Adrenal gland (tissue), 12 donors: ENCODE data around the gene SPATC1L. TPM values are rescaled to one million over a fixed set of nuclear protein-coding genes. Genes with fewer than 3 reads are reported as not detected.

Experiments used
- DNase-seq, 7 donors: peaks; one replicate each; pipeline ENCODE4 v3.0.0-alpha.2; 2019 to 2020
- H3K27ac ChIP-seq, 5 donors: fragments of 200-600 bp; sonication (generic) in 4 of 5; 1 replicate in 3 of 5; 2 replicates in 2 of 5; pipeline versions ENCODE4 v1.5.1 to v1.8.0; 2016 to 2020; ENCODE audit warnings: mild to moderate bottlenecking in 1 of 5
- H3K27me3 ChIP-seq: fragments of 200-600 bp; 2 replicates; pipeline ENCODE4 v1.8.0; 2021
- H3K36me3 ChIP-seq, 2 donors: fragments of 200-600 bp; replicated peaks in 1 of 2; 1 replicate in 1 of 2; 2 replicates in 1 of 2; pipeline versions ENCODE4 v1.5.1 to v1.8.0; 2018 to 2022
- H3K4me1 ChIP-seq, 2 donors: fragments of 200-600 bp; replicated peaks in 1 of 2; 1 replicate in 1 of 2; 2 replicates in 1 of 2; pipeline versions ENCODE4 v1.5.1 to v1.8.0; 2018 to 2021
- H3K4me3 ChIP-seq, 4 donors: fragments of 200-600 bp; sonication (generic) in 3 of 4; one replicate each; pipeline ENCODE4 v1.5.1; 2016 to 2018
- H3K9me3 ChIP-seq, 3 donors: fragments of 200-600 bp; sonication (generic) in 1 of 3; replicated peaks in 1 of 3; 1 replicate in 2 of 3; 2 replicates in 1 of 3; pipeline versions ENCODE4 v1.5.1 to v1.8.0; 2016 to 2021
- CTCF ChIP-seq, 6 experiments: fragments of 450-650 bp in 4 of 6; fragments of 200-600 bp in 2 of 6; sonication (generic) in 1 of 6; IDR thresholded peaks; 1 replicate in 5 of 6; 2 replicates in 1 of 6; pipeline versions ENCODE4 v1.5.1 to v1.8.0; 2016 to 2021; ENCODE audit warnings: antibody characterized with exemption in 6 of 6, mild to moderate bottlenecking in 2 of 6, moderate library complexity in 1 of 6
- POLR2A ChIP-seq, 2 donors: fragments of 450-650 bp; IDR thresholded peaks; one replicate each; pipeline ENCODE4 v1.6.1; 2017; ENCODE audit warnings: antibody characterized with exemption in 2 of 2, mild to moderate bottlenecking in 2 of 2, moderate library complexity in 1 of 2
- WGBS, 4 donors: extraction: QIAGEN DNeasy Blood & Tissue Kit in 2 of 4; methylation state at CpG; one replicate each; pipeline versions ENCODE4 v1.1.5 to v1.1.7; 2013 to 2017; 5-methylcytosine and 5-hydroxymethylcytosine counted together
- intact Hi-C, 2 donors: fragments of 100-400 bp; cut with DNase I; formaldehyde crosslinking; loops; one replicate each; pipeline versions ENCODE4 v1.14.1 to v1.15.0; 2022 to 2023
- polyA plus RNA-seq, 3 donors: library from polyadenylated mRNA; stranded (reverse); fragments of 200-250 nt in 2 of 3; fragments of 350-450 nt in 1 of 3; fragmentation: Illumina TruSeq in 1 of 3; extraction: RNeasy Lipid Tissue Mini Kit (QIAGEN cat#74804) in 1 of 3; gene quantifications; one replicate each; pipeline ENCODE4 v1.2.3, GENCODE V29; 2013 to 2014
- total RNA-seq, 9 donors: library from RNA; depleted of rRNA in 4 of 9; stranded (reverse); fragments of >200 nt in 4 of 9; fragments of 120-200 nt in 1 of 9; fragmentation: NEBNext Ultra II Directional in 1 of 9; extraction: Animal tissue kit (Norgen Biotek cat#: 25700) in 1 of 9; gene quantifications; one replicate each; pipeline versions ENCODE4 v1.1.0 to v1.2.4, GENCODE V29; 2013 to 2023
- donor health status: healthy with polysubstance abuse.
- donor health status: Bipolar disorder and iron deficiency.
- donor health status: DM: yes; HTN: yes; CAD: no.
- donor health status: DM: no; HTN: no; CAD: no.
- donor health status: DM: no; HTN: no; CAD: no.
- donor health status: DM: yes; HTN: yes; CAD: no.

SPATC1L gene
- total and polyA plus RNA-seq, 12 donors = 8.4 to 91.5 (median 25.3) TPM

GRCh38 chr21:46119144-46119636 is 65.1 kb downstream of the SPATC1L start:
- Histone ChIP-seq H3K27ac (no peak overlapping the region), H3K9me3 (peaks cover 0 to 6% (median 0%) of the 10 kb centered on the region in 3 donors), H3K27me3 (no peaks in the 10 kb centered on the region), H3K36me3 (peaks cover 0 to 62% of the 10 kb centered on the region in 2 donors), H3K4me1 (no peaks in the 10 kb centered on the region), H3K4me3 (no peak overlapping the region)
- peak in 2 of 7 donors; percentile 6 to 9 for DNase-seq
- intact Hi-C loops = no loop called here
- 84 to 95% (median 87%) methylated on average over 6 to 12 of the region's 12 CpGs for WGBS, 4 donors
- no peak for TF ChIP-seq CTCF (IDR thresholded peaks at IDR 0.05)
- TF ChIP-seq POLR2A (IDR thresholded peaks at IDR 0.05) = no peak

DNA sequence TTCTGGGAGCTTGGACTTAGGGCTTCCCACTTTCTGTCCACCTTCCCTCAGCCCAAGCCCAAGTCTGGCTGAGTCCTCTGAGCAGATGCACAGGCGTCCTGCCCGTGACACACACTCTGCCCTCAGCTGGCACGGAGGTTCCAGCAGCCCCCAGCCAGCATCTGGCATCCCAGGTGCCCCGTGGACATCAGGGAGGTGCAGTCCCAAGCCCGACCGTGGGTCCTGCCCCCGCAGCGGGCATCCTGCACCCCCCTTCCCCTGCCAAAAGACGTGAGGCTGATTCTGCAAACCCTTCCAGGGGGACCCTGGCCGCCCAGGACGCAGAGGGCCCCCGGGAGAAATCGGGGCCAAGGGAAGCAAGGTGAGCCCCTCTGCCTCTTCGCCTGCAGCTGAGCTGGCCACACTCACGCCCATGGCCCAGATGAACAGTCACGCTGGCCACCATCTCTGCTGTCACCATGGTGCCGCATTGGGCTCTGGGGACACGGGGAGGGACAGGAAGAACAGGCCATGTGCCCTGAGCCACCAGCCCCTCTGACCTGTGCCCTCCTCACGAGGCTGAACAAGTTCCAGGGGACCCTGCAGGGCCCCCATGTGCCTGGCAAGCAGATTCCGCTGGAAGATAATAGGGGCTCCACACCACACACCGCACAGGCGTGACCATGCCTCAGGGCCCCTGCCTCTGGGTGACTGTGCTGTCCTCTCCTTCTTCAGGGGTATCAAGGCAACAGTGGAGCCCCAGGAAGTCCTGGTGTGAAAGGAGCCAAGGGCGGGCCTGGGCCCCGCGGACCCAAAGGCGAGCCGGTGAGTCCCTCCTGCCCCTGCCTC is 65.7 kb downstream of the SPATC1L start:
- H3K4me3 ChIP-seq = no peak overlapping the region
- peaks cover 0 to 62% of the 10 kb centered on the region in 2 donors for H3K36me3 ChIP-seq
- no peak overlapping the region for H3K27ac ChIP-seq
- intact Hi-C loops = no loop called here
- TF ChIP-seq CTCF (IDR thresholded peaks at IDR 0.05) = no peak
- no peak for TF ChIP-seq POLR2A (IDR thresholded peaks at IDR 0.05)
- H3K4me1 ChIP-seq = no peaks in the 10 kb centered on the region
- DNase-seq = peak in 2 of 7 donors; percentile 5 to 12
- WGBS, 4 donors = 80 to 89% (median 86%) methylated on average over 4 to 27 of the region's 27 CpGs
- H3K27me3 ChIP-seq = no peaks in the 10 kb centered on the region
- peaks cover 0 to 6% (median 0%) of the 10 kb centered on the region in 3 donors for H3K9me3 ChIP-seq

DNA sequence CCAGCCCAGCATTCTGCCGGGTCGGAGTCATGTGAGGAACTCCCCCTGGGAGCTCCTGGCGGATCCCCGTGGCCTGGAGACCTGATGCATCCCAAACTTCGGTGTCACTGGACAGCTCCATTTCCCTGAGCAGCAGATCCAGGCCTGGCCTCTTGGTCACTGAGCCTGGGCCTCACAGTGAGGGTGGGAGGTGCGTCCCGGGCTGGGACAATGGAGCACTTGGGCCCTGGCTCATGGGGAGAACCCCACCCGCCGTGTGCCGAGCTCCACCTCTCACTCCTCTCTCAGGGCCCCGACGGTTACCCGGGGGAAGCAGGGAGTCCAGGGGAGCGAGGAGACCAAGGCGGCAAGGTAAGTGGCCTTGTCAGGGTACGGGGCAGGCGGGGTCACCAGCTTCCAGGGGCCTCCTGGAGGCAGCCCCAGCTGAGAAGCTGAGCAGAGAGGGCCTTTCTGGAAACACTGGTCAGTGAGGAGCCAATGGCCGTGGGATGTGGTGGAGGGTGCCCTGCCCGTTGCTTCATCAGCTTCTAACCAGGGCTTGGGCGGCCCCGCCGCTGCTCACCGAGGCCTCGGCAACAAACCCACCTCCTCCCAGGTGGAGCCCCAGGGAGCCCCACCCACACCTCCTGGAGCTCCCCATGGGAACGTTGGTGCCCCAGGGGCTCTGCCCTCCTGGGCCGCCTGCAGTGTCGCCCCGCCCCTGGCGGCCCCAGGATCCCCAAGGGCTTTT is 66.5 kb downstream of the SPATC1L start:
- TF ChIP-seq CTCF (IDR thresholded peaks at IDR 0.05) = no peak
- no peak for TF ChIP-seq POLR2A (IDR thresholded peaks at IDR 0.05)
- Histone ChIP-seq H3K4me3 (no peak overlapping the region), H3K27ac (no peak overlapping the region), H3K27me3 (no peaks in the 10 kb centered on the region), H3K4me1 (no peaks in the 10 kb centered on the region), H3K9me3 (peaks cover 0 to 6% (median 0%) of the 10 kb centered on the region in 3 donors), H3K36me3 (peaks cover 0 to 65% of the 10 kb centered on the region in 2 donors)
- WGBS, 4 donors = 67 to 91% (median 83%) methylated on average over 3 to 29 of the region's 29 CpGs
- intact Hi-C loops = no loop called here
- DNase-seq = peak in 3 of 7 donors; percentile 6 to 9 (median 9)
